Measurements from ENCODE around the gene BRAT1.
"Not testable (repeated sequence)": the region's sequence is repeated elsewhere in the genome, so short reads cannot be mapped to it uniquely, and the experiment has no call there.

Gene BRAT1

DNA sequence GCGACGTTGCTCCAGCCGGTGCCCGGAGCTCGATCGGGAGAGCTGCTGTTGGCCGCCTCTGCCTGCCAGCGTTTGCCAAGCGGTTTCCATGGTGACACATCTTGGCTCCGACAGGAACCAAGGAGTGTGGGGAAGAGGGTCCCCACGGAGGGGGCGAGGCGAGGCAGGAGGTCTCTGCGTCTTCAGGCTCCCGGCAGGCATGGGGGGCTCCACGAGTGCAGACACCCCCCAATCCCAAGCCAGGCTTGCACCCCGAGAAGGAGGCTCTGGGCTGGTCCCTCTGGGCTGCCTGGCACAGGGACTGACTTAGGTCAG, 23.6 kb downstream of the BRAT1 start:
- H3F3A ChIP-seq (ENCODE audit: insufficient read depth, low read length); H3K9me2 ChIP-seq (ENCODE audit: low read depth, low read length); H3K4me2 ChIP-seq (ENCODE audit: low read length); H3K27me3 ChIP-seq (ENCODE audit: insufficient read depth, low read length); H2AFZ ChIP-seq (ENCODE audit: low read length); H4K20me1 ChIP-seq (ENCODE audit: insufficient read depth, low read length); H3K4me3 ChIP-seq (ENCODE audit: low read depth, low read length, poor library complexity, severe bottlenecking); H3K27ac ChIP-seq (ENCODE audit: low read depth, low read length, poor library complexity, severe bottlenecking); H3K9ac ChIP-seq (ENCODE audit: low read length); H3K9me3 ChIP-seq (ENCODE audit: low read length); H3K4me1 ChIP-seq (ENCODE audit: insufficient read depth, low read length, severe bottlenecking); H3K36me3 ChIP-seq (ENCODE audit: insufficient read depth, low read length); H3K79me2 ChIP-seq (ENCODE audit: insufficient read depth, low read length): not testable (repeated sequence)

- H3K9ac ChIP-seq (ENCODE audit: low read length); H3K27ac ChIP-seq (ENCODE audit: low read depth, low read length, poor library complexity, severe bottlenecking); H3K36me3 ChIP-seq (ENCODE audit: insufficient read depth, low read length); H3K4me3 ChIP-seq (ENCODE audit: low read depth, low read length, poor library complexity, severe bottlenecking); H4K20me1 ChIP-seq (ENCODE audit: insufficient read depth, low read length); H3K9me3 ChIP-seq (ENCODE audit: low read length); H3K27me3 ChIP-seq (ENCODE audit: insufficient read depth, low read length); H3K79me2 ChIP-seq (ENCODE audit: insufficient read depth, low read length); H3F3A ChIP-seq (ENCODE audit: insufficient read depth, low read length); H3K4me1 ChIP-seq (ENCODE audit: insufficient read depth, low read length, severe bottlenecking); H3K9me2 ChIP-seq (ENCODE audit: low read depth, low read length); H2AFZ ChIP-seq (ENCODE audit: low read length); H3K4me2 ChIP-seq (ENCODE audit: low read length): not testable (repeated sequence)
These were observed 24.1 kb downstream of the BRAT1 start for GRCh38 chr7:2530994-2531795.

DNA sequence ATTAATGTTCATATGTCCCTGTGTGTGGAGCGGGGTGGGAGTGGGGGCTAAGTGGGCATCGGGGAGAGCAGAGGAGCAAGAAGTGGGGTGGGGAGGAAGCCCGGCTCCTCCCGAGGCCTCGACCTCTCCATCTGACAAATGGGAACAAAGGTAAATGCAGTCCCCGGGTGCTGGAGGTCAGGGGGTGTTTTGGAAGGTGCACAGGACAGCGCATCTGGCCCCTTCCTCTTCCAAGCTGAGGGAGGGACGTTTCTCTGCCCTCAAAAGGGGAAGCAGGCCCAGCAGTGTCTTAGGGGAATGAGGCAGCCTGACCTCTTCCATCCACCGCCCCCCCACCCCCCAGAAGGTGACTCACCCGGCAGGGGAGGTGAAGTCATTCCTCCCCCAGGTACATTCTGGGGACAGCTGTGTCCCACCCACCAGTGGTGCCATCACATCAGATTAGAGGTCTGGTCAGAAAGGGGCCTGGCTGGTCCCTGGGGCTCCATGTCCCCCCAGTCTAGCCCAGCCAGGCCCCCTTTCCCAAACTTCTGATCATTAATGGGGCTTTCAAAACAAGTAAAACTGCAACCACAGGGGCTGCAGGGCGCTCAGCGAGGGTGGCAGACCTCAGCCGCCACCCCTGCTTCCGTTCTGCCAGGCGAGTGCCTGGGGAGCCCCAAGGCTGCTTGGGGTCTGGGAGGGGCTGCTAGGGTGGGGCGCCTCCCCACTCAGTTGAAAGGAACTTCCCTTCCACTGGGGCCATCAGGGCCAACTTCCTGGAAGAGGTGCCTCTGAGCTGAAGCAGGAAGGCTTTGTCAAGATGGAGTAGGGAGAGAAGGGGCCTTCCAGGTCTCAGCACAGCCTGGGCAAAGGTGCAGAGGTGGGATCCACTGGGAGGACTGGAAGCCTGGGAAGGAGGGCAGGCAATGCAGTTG, 25.0 kb downstream of the BRAT1 start:
- Histone ChIP-seq H2AFZ (ENCODE audit: low read length) (no peak overlapping the region), H4K20me1 (ENCODE audit: insufficient read depth, low read length) (no peaks in the 10 kb centered on the region), H3K36me3 (ENCODE audit: insufficient read depth, low read length) (no peaks in the 10 kb centered on the region), H3K9me3 (ENCODE audit: low read length) (no peaks in the 10 kb centered on the region), H3K9me2 (ENCODE audit: low read depth, low read length) (no peaks in the 10 kb centered on the region), H3K4me2 (ENCODE audit: low read length) (no peak overlapping the region), H3K4me1 (ENCODE audit: insufficient read depth, low read length, severe bottlenecking) (no peaks in the 10 kb centered on the region), H3K79me2 (ENCODE audit: insufficient read depth, low read length) (no peaks in the 10 kb centered on the region), H3K27ac (ENCODE audit: low read depth, low read length, poor library complexity, severe bottlenecking) (no peak overlapping the region), H3K9ac (ENCODE audit: low read length) (no peak overlapping the region), H3K4me3 (ENCODE audit: low read depth, low read length, poor library complexity, severe bottlenecking) (no peak overlapping the region), H3F3A (ENCODE audit: insufficient read depth, low read length) (no peaks in the 10 kb centered on the region), H3K27me3 (ENCODE audit: insufficient read depth, low read length) (0 out of 2 replicates have a peak, but pooled peaks cover 18% of the 10 kb centered on the region)
- TF ChIP-seq EZH2 (IDR thresholded peaks at IDR 0.05; ENCODE audit: borderline replicate concordance, low read length): no peak

DNA sequence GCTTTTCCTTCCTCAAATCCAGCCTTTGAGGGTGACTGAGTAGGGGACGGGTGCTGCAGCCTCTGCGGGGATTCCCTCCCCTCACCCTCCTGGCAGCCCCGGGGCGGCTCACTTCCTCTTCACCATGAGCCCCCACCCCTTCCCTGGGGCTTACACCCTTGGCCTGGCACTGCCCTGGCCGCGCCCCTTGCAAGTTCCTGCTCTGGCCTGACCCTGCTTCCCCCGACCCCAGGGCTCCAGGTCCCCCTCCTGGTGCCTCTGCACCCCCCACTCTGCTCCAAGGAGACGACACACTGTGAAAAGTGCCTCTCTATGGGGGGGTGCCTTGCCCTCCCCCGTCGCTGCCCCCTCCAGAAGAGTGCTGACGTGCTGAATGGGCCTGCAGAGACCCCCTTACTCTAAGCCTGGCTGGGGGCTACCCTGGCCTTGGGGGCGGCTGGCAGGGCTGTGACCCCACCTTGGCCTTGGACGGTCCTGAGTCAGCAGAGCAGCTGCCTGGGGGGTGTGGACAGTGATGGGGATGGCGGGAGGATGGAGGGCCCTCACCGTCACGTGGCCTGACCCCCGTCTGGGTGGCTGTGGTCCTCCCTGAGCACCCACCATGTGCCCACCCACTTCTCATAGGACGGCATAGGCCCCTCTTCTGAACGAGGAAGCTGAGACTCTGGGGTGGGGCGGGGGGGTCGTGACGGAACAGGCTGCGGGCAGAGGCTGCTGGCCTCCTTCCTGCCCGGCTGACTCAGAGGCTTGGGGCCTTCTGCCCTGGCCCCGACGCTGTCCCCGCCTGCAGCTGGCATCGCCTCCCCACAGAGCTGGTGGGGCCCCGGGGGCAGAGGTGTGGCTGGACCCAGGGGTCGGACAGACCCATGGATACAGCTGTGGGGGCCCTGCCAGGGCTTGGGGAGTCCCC, 25.9 kb downstream of the BRAT1 start:
- no peaks in the 10 kb centered on the region for H3K9me3 ChIP-seq (ENCODE audit: low read length)
- no peak overlapping the region for H3K9ac ChIP-seq (ENCODE audit: low read length)
- H3K27me3 ChIP-seq (ENCODE audit: insufficient read depth, low read length): 0 out of 2 replicates have a peak, but pooled peaks cover 20% of the 10 kb centered on the region
- no peaks in the 10 kb centered on the region for H3K9me2 ChIP-seq (ENCODE audit: low read depth, low read length)
- H4K20me1 ChIP-seq (ENCODE audit: insufficient read depth, low read length): no peaks in the 10 kb centered on the region
- no peak overlapping the region for H3K4me3 ChIP-seq (ENCODE audit: low read depth, low read length, poor library complexity, severe bottlenecking)
- no peak overlapping the region for H3K27ac ChIP-seq (ENCODE audit: low read depth, low read length, poor library complexity, severe bottlenecking)
- no peak for TF ChIP-seq EZH2 (IDR thresholded peaks at IDR 0.05; ENCODE audit: borderline replicate concordance, low read length)
- TF ChIP-seq CTCF (IDR thresholded peaks at IDR 0.05; ENCODE audit: low read length): no peak
- H3K4me2 ChIP-seq (ENCODE audit: low read length): no peak overlapping the region
- H3K36me3 ChIP-seq (ENCODE audit: insufficient read depth, low read length): no peaks in the 10 kb centered on the region
- H3F3A ChIP-seq (ENCODE audit: insufficient read depth, low read length): no peaks in the 10 kb centered on the region
- H3K4me1 ChIP-seq (ENCODE audit: insufficient read depth, low read length, severe bottlenecking): no peaks in the 10 kb centered on the region
- no peak overlapping the region for H2AFZ ChIP-seq (ENCODE audit: low read length)
- H3K79me2 ChIP-seq (ENCODE audit: insufficient read depth, low read length): no peaks in the 10 kb centered on the region
